ENCODE measurements around the gene SCT. TPM values are rescaled to one million over a fixed set of nuclear protein-coding genes. Genes with fewer than 3 reads are reported as not detected.

SCT gene
- total RNA-seq, 1 donor from 2014 or later, result 1.7 TPM

GRCh38 chr11:611001-611996 is 15.7 kb downstream of the SCT start:
- no peak overlapping the region for H3K27ac Mint-ChIP-seq
- H3K36me3 Mint-ChIP-seq, result peaks cover 20% of the 10 kb centered on the region
- H3K9me3 Mint-ChIP-seq, result no peaks in the 10 kb centered on the region
- no peaks in the 10 kb centered on the region for H3K27me3 Mint-ChIP-seq (ENCODE audit: low read depth)
- TF ChIP-seq, protein P1, sequence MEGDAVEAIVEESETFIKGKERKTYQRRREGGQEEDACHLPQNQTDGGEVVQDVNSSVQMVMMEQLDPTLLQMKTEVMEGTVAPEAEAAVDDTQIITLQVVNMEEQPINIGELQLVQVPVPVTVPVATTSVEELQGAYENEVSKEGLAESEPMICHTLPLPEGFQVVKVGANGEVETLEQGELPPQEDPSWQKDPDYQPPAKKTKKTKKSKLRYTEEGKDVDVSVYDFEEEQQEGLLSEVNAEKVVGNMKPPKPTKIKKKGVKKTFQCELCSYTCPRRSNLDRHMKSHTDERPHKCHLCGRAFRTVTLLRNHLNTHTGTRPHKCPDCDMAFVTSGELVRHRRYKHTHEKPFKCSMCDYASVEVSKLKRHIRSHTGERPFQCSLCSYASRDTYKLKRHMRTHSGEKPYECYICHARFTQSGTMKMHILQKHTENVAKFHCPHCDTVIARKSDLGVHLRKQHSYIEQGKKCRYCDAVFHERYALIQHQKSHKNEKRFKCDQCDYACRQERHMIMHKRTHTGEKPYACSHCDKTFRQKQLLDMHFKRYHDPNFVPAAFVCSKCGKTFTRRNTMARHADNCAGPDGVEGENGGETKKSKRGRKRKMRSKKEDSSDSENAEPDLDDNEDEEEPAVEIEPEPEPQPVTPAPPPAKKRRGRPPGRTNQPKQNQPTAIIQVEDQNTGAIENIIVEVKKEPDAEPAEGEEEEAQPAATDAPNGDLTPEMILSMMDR (IDR thresholded peaks at IDR 0.05; ENCODE audit: unreplicated experiment), result no peak
- no peak overlapping the region for H3K4me3 Mint-ChIP-seq
- DNase-seq (ENCODE audit: low spot score in 2 of 2, unreplicated experiment in 2 of 2), result no peak
- peaks cover 16% of the 10 kb centered on the region for H3K4me1 Mint-ChIP-seq

- DNase-seq (ENCODE audit: low spot score in 2 of 2, unreplicated experiment in 2 of 2), result no peak
- Mint-ChIP-seq H3K27me3 (ENCODE audit: low read depth) (no peaks in the 10 kb centered on the region), H3K27ac (no peak overlapping the region), H3K36me3 (peaks cover 20% of the 10 kb centered on the region), H3K9me3 (no peaks in the 10 kb centered on the region), H3K4me3 (no peak overlapping the region), H3K4me1 (peaks cover 12% of the 10 kb centered on the region)
- TF ChIP-seq, protein P1 (IDR thresholded peaks at IDR 0.05; ENCODE audit: unreplicated experiment), result no peak
Measured at GRCh38 chr11:610146-610801, 16.7 kb downstream of the SCT start.

- no peak for DNase-seq (ENCODE audit: low spot score in 2 of 2, unreplicated experiment in 2 of 2)
- Mint-ChIP-seq H3K27me3 (ENCODE audit: low read depth) (no peaks in the 10 kb centered on the region), H3K27ac (no peak overlapping the region), H3K4me3 (no peak overlapping the region), H3K9me3 (no peaks in the 10 kb centered on the region), H3K4me1 (peaks cover 8% of the 10 kb centered on the region), H3K36me3 (peaks cover 23% of the 10 kb centered on the region)
- TF ChIP-seq, protein P1 (IDR thresholded peaks at IDR 0.05; ENCODE audit: unreplicated experiment), result no peak
Measured at GRCh38 chr11:609341-609811, 17.6 kb downstream of the SCT start.

- H3K27ac Mint-ChIP-seq, result no peak overlapping the region
- TF ChIP-seq, protein P1 (IDR thresholded peaks at IDR 0.05; ENCODE audit: unreplicated experiment), result no peak
- H3K4me1 Mint-ChIP-seq, result peaks cover 5% of the 10 kb centered on the region
- peaks cover 29% of the 10 kb centered on the region for H3K36me3 Mint-ChIP-seq
- no peak for DNase-seq (ENCODE audit: low spot score in 2 of 2, unreplicated experiment in 2 of 2)
- no peaks in the 10 kb centered on the region for H3K9me3 Mint-ChIP-seq
- no peaks in the 10 kb centered on the region for H3K27me3 Mint-ChIP-seq (ENCODE audit: low read depth)
- H3K4me3 Mint-ChIP-seq, result no peak overlapping the region
Measured at GRCh38 chr11:608791-609251, 18.2 kb downstream of the SCT start.

- H3K27me3 Mint-ChIP-seq (ENCODE audit: low read depth), result no peaks in the 10 kb centered on the region
- H3K9me3 Mint-ChIP-seq, result no peaks in the 10 kb centered on the region
- TF ChIP-seq, protein P1 (IDR thresholded peaks at IDR 0.05; ENCODE audit: unreplicated experiment), result no peak
- H3K36me3 Mint-ChIP-seq, result peaks cover 29% of the 10 kb centered on the region
- DNase-seq (ENCODE audit: low spot score in 2 of 2, unreplicated experiment in 2 of 2), result no peak
- peaks cover 5% of the 10 kb centered on the region for H3K4me1 Mint-ChIP-seq
- H3K4me3 Mint-ChIP-seq, result no peak overlapping the region
- no peak overlapping the region for H3K27ac Mint-ChIP-seq
Measured at GRCh38 chr11:607971-608659, 18.9 kb downstream of the SCT start.
